Measurements from ENCODE around the gene CGGBP1. TPM values are rescaled to one million over a fixed set of nuclear protein-coding genes. Genes with fewer than 3 reads are reported as not detected.

CGGBP1 gene
- total RNA-seq, 4 donors from 2014 or later: 52.0 to 77.2 (median 58.7) TPM

GRCh38 chr3:88058306-88058580 lies 562 bp downstream of the CGGBP1 start:
- Histone ChIP-seq H3K9me3 (no peaks in the 10 kb centered on the region), H3K27ac (replicated peaks in 1 of 4) (peak overlapping the region; percentile 91 to 97 (median 94)), H3K4me3 (peak overlapping the region; percentile 89 to 94 (median 92)), H3K27me3 (no peaks in the 10 kb centered on the region), H3K4me1 (peaks cover 29 to 55% (median 48%) of the 10 kb centered on the region in 4 donors), H3K36me3 (peaks cover 7 to 20% (median 18%) of the 10 kb centered on the region in 4 donors)
- intact Hi-C loops (cut with DNase I): loop anchor here (5.0 kb wide), 2 partner anchors 54 to 94 kb away; no protein-coding TSS in a partner anchor
- no peak for DNase-seq (ENCODE audit: extremely low spot score)
- WGBS: 0% methylated on average over 3 of the region's 24 CpGs
- TF ChIP-seq, protein P1, sequence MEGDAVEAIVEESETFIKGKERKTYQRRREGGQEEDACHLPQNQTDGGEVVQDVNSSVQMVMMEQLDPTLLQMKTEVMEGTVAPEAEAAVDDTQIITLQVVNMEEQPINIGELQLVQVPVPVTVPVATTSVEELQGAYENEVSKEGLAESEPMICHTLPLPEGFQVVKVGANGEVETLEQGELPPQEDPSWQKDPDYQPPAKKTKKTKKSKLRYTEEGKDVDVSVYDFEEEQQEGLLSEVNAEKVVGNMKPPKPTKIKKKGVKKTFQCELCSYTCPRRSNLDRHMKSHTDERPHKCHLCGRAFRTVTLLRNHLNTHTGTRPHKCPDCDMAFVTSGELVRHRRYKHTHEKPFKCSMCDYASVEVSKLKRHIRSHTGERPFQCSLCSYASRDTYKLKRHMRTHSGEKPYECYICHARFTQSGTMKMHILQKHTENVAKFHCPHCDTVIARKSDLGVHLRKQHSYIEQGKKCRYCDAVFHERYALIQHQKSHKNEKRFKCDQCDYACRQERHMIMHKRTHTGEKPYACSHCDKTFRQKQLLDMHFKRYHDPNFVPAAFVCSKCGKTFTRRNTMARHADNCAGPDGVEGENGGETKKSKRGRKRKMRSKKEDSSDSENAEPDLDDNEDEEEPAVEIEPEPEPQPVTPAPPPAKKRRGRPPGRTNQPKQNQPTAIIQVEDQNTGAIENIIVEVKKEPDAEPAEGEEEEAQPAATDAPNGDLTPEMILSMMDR (IDR thresholded peaks at IDR 0.05): no peak
- TF ChIP-seq POLR2AphosphoS5 (IDR thresholded peaks at IDR 0.05) (no peak), EP300 (IDR thresholded peaks at IDR 0.05) (no peak), POLR2A (IDR thresholded peaks at IDR 0.05; ENCODE audit: low read depth) (no peak)

DNA sequence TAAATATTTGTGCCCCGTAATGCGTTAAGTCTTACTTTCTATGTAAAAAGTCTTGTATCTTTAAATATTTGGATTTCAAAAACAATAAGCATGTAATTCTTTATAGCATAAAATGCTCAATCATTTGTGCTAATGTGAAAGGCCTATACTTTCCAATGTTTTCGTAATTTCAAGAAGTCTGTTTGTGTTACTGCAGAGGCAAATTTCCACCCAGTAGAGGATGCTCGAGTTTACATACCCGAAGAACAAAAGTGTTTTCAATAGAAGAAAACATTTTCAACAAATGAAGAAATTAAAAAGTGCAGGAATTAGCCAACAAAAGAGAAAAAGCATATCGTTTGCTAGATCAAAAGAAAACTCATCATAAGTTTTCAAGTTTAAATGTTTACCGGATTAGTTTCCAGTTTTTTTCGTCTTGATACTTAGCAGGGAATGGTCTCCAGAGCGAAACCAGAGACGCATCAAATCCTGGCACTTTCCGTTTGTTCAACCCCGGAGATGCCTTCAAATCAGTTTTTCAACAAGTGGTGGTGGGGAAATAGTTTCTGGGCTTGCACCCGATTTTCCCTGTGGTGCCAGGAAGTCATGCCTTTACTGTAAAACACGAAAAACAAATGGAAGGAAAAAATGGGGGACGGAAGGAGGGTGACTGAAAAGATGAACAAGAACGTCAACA lies 1.0 kb downstream of the CGGBP1 start:
- WGBS: 9% methylated on average over 16 of the region's 16 CpGs
- Histone ChIP-seq H3K36me3 (peaks cover 7 to 20% (median 18%) of the 10 kb centered on the region in 4 donors), H3K9me3 (no peaks in the 10 kb centered on the region), H3K4me3 (peak overlapping the region; percentile 89 to 94 (median 92)), H3K27me3 (no peaks in the 10 kb centered on the region), H3K4me1 (peaks cover 29 to 55% (median 44%) of the 10 kb centered on the region in 4 donors), H3K27ac (replicated peaks in 1 of 4) (peak overlapping the region; percentile 91 to 97 (median 94))
- no peak for DNase-seq (ENCODE audit: extremely low spot score)
- no peak for TF ChIP-seq POLR2A (IDR thresholded peaks at IDR 0.05; ENCODE audit: low read depth)
- TF ChIP-seq, protein P1 (IDR thresholded peaks at IDR 0.05): peak in 2 of 3 experiments; percentile 10 to 15
- intact Hi-C loops (cut with DNase I): loop anchor here (5.0 kb wide), 2 partner anchors 55 to 95 kb away; no protein-coding TSS in a partner anchor

DNA sequence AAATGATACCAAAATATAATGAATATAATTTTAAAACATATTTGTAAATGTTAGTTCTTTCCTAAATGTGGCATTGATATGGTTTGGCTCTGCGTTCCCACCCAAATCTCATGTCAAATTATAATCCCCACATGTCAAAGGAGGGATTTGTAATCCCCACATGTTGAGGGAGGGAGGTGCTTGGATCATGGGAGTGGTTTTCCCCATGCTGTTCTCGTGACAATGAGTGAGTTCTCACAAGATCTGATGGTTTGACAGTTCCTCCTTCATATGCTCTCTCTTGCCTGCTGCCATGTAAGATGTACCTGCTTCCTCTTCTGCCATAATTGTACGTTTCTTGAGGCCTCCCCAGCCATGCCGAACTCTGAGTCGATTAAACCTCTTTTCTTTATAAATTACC lies 12.0 kb downstream of the CGGBP1 start:
- 76% methylated on average over 5 of the region's 5 CpGs for WGBS
- DNase-seq (ENCODE audit: extremely low spot score): no peak
- TF ChIP-seq EP300 (IDR thresholded peaks at IDR 0.05) (no peak), POLR2AphosphoS5 (IDR thresholded peaks at IDR 0.05) (no peak), POLR2A (IDR thresholded peaks at IDR 0.05; ENCODE audit: low read depth) (no peak)
- TF ChIP-seq, protein P1 (IDR thresholded peaks at IDR 0.05): no peak
- Histone ChIP-seq H3K4me1 (no peaks in the 10 kb centered on the region), H3K9me3 (no peaks in the 10 kb centered on the region), H3K27ac (replicated peaks in 1 of 4) (no peak overlapping the region), H3K27me3 (no peaks in the 10 kb centered on the region), H3K36me3 (no peaks in the 10 kb centered on the region), H3K4me3 (no peak overlapping the region)
- intact Hi-C loops (cut with DNase I): no loop called here

DNA sequence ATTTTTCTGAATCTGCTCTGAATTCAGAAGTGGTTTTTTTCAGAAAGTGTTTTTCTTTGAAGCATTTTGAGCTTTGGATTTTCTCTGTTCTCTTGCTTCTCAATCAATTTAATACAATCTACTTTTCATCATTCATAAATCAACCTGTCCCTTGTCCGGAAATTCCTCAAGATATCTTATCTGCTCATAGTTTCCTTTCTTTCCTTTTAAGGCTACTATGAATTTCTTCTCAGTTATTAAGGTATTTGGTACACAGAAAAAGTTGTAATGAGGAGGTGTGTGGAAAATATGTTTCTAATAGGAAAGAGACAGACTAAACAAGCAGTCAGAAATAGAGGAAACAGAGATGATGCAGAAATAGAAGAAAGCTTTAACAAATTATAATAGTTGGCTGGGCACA lies 14.4 kb downstream of the CGGBP1 start:
- H3K4me3 ChIP-seq: no peak overlapping the region
- no peaks in the 10 kb centered on the region for H3K4me1 ChIP-seq
- TF ChIP-seq POLR2AphosphoS5 (IDR thresholded peaks at IDR 0.05) (no peak), POLR2A (IDR thresholded peaks at IDR 0.05; ENCODE audit: low read depth) (no peak), EP300 (IDR thresholded peaks at IDR 0.05) (no peak)
- TF ChIP-seq, protein P1 (IDR thresholded peaks at IDR 0.05): no peak
- H3K27me3 ChIP-seq: no peaks in the 10 kb centered on the region
- H3K36me3 ChIP-seq: no peaks in the 10 kb centered on the region
- DNase-seq (ENCODE audit: extremely low spot score): no peak
- no peaks in the 10 kb centered on the region for H3K9me3 ChIP-seq
- WGBS: 60% methylated on average over 1 of the region's 1 CpG
- intact Hi-C loops (cut with DNase I): no loop called here
- H3K27ac ChIP-seq (replicated peaks in 1 of 4): no peak overlapping the region

DNA sequence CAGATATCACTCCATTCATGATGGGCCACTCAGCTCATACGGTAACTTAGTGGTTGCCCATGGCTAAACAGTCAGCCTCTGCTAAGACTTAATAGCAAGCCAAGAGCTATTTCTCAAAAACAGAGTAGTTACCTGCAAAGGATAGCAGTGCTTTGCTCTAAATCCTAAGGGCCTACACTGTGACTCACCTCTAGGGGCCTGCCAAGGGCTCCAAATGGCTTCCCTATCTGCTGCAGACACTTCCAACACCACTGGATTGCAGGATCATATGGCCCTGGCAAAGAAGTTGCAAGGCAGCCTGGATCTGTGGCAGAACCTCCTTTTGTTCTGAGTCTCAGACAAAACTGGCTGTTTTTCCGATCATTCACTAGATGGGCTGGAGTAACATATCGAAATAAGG lies 17.8 kb downstream of the CGGBP1 start:
- TF ChIP-seq POLR2A (IDR thresholded peaks at IDR 0.05; ENCODE audit: low read depth) (no peak), EP300 (IDR thresholded peaks at IDR 0.05) (no peak), POLR2AphosphoS5 (IDR thresholded peaks at IDR 0.05) (no peak)
- TF ChIP-seq, protein P1 (IDR thresholded peaks at IDR 0.05): no peak
- DNase-seq (ENCODE audit: extremely low spot score): no peak
- no peak overlapping the region for H3K27ac ChIP-seq (replicated peaks in 1 of 4)
- intact Hi-C loops (cut with DNase I): no loop called here
- WGBS: 95% methylated on average over 3 of the region's 3 CpGs
- no peaks in the 10 kb centered on the region for H3K9me3 ChIP-seq
- no peaks in the 10 kb centered on the region for H3K36me3 ChIP-seq
- no peak overlapping the region for H3K4me3 ChIP-seq
- no peaks in the 10 kb centered on the region for H3K27me3 ChIP-seq
- no peaks in the 10 kb centered on the region for H3K4me1 ChIP-seq

Measured in esophagus muscularis mucosa (tissue), 4 donors.